Measurements from ENCODE around the gene SERPINB13. TPM values are rescaled to one million over a fixed set of nuclear protein-coding genes. Genes with fewer than 3 reads are reported as not detected.

The SERPINB13 gene, protein sequence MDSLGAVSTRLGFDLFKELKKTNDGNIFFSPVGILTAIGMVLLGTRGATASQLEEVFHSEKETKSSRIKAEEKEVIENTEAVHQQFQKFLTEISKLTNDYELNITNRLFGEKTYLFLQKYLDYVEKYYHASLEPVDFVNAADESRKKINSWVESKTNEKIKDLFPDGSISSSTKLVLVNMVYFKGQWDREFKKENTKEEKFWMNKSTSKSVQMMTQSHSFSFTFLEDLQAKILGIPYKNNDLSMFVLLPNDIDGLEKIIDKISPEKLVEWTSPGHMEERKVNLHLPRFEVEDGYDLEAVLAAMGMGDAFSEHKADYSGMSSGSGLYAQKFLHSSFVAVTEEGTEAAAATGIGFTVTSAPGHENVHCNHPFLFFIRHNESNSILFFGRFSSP
- under 0.01 TPM for total RNA-seq

DNA sequence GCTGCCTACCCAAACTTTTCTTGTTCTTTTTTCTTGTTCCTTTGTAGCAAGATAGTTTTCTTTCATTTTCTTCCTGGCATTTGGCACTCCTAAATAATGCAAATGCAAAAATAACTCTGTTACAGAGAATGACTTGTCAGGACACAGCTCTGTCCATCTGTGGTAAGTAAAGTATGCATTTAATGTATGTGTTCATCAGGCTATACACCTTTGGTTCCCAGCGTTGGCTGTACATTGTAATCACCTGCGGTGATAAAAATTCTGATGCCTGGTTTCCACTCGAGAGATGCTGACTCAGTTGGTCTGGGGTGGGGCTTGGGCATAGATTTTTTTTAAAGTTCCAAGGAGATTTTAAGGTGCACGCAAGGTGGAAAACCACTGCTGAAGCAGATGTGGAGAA, at the start of gene SERPINB13:
SERPINB13 (plus strand) TSS at position 378 of the 400 bp plus-strand sequence. CDS start 1,325 bp downstream, outside the sequence.

DNA sequence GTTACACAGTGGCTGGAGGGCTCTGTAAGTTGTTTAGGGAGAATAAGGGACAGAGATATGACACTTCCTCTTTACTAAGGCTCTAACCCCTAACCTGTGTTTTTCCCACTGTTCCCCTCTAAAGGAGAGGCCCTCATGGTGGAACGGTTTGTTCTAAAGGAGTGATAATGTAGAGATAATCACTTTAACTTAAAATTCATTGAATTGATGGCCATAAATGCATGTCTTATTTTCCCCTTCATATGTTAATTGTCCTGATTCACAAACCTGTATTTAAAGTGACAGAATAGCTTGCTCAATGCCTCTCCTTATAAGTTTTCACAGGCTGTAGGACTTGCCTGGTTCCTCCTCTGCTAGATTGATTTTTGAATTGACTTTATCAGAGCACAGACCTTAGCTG, 45.1 kb upstream of the SERPINB13 start, which contains the start of gene SERPINB12:
SERPINB12 (plus strand) TSS at position 301 of the 400 bp plus-strand sequence. CDS start 13,791 bp downstream, outside the sequence.

DNA sequence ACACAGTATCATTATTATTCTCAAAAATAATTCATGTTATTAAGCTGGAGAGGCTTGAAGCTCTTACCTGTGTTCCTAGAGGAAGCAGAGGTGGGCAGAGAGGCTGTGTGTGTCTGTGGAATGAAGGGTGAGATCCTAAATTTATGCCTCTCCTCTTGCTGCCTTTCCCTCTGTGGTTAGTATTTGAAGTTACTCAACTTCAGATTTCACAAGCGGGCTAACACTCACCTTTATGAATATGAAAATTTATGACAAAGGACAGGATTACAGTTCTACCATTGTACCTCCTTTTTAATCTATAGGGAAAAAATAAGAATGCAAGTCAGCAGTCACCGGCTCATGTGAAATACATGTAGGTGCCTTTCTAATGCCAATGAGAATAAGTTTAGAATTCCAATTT, 57.0 kb downstream of the SERPINB13 start, which contains the start of gene SERPINB4:
SERPINB4 (minus strand) TSS at position 115 of the 400 bp plus-strand sequence. CDS start 679 bp downstream, outside the sequence.

Other genes starting within 250 kb of the SERPINB13 start
- gene KDSR, start 220.1 kb upstream of the SERPINB13 start, total RNA-seq: 17.8 TPM
- gene VPS4B, start 164.9 kb upstream of the SERPINB13 start, total RNA-seq: 45.4 TPM
- 0.46 TPM for gene SERPINB5, start 110.4 kb upstream of the SERPINB13 start, total RNA-seq
- gene SERPINB12, start 45.0 kb upstream of the SERPINB13 start, total RNA-seq: not detected
- gene SERPINB4, start 56.9 kb downstream of the SERPINB13 start, total RNA-seq: not detected
- gene SERPINB3, start 74.5 kb downstream of the SERPINB13 start, total RNA-seq: not detected
- gene SERPINB11, start 115.6 kb downstream of the SERPINB13 start, total RNA-seq: not detected
- gene SERPINB7, start 188.1 kb downstream of the SERPINB13 start, total RNA-seq: not detected